ENCODE measurements around the gene KSR1. TPM values are rescaled to one million over a fixed set of nuclear protein-coding genes. Genes with fewer than 3 reads are reported as not detected.

Gene KSR1
- total and polyA plus RNA-seq, 9 of the 15 experiments (the other 6 are each of a cell fraction or from before 2014, with no cell fraction given): 1.4 to 51.7 (median 18.4) TPM

GRCh38 chr17:27491713-27492190 lies 35.5 kb downstream of the KSR1 start (continued):
- TF ChIP-seq HMGN3 (IDR thresholded peaks at IDR 0.05; ENCODE audit: borderline replicate concordance, extremely low read depth, insufficient read length, low read depth, low read length) (no peak), KAT8 (IDR thresholded peaks at IDR 0.05; ENCODE audit: low read depth) (no peak), HNRNPH1 (optimal IDR thresholded peaks at IDR 0.05; ENCODE audit: low read depth, low read length) (no peak), SMARCB1 (IDR thresholded peaks at IDR 0.05; ENCODE audit: insufficient read length, low read depth) (no peak), PBX2 (CRISPR knock-in tag; IDR thresholded peaks at IDR 0.05; ENCODE audit: low read depth) (no peak), PBX2 (tag; conservative IDR thresholded peaks at IDR 0.05; ENCODE audit: low read depth) (peak; percentile 71), USF1 (CRISPR knock-in tag; IDR thresholded peaks at IDR 0.05) (peak; percentile 75), MECOM (CRISPR knock-in tag; IDR thresholded peaks at IDR 0.05) (no peak), CREB5 (CRISPR knock-in tag; IDR thresholded peaks at IDR 0.05) (no peak), ADNP (tag; IDR thresholded peaks at IDR 0.05) (no peak), CXXC5 (CRISPR knock-in tag; IDR thresholded peaks at IDR 0.05) (peak; percentile 82), MEF2A (IDR thresholded peaks at IDR 0.05; ENCODE audit: control insufficient read depth, low read depth, low read length) (no peak), ELF1 (tag; IDR thresholded peaks at IDR 0.05) (no peak), AFF4 (CRISPR knock-in tag; IDR thresholded peaks at IDR 0.05) (no peak), HMG20B (CRISPR knock-in tag; IDR thresholded peaks at IDR 0.05) (no peak), PHF20 (IDR thresholded peaks at IDR 0.05; ENCODE audit: partially characterized antibody) (no peak), RNF219 (CRISPR knock-in tag; IDR thresholded peaks at IDR 0.05) (no peak)
